Muscle layer of duodenum (tissue), 2 donors: Measurements from ENCODE around the gene COL15A1.
"Not testable (repeated sequence)": the region's sequence is repeated elsewhere in the genome, so short reads cannot be mapped to it uniquely, and the experiment has no call there.

Experiments used
- H3K27ac ChIP-seq: one replicate; pipeline ENCODE4 v1.7.0; 2013; ENCODE audit warnings: mild to moderate bottlenecking, low read length
- H3K27me3 ChIP-seq: one replicate; pipeline ENCODE4 v1.7.0; 2013; ENCODE audit warnings: low read depth, mild to moderate bottlenecking, control low read depth, low read length
- H3K36me3 ChIP-seq, 2 donors: one replicate each; pipeline ENCODE4 v1.7.0; 2013; ENCODE audit warnings: low read length in 2 of 2, control low read depth in 1 of 2, mild to moderate bottlenecking in 1 of 2; ENCODE audit not compliant: insufficient read depth in 2 of 2, control insufficient read depth in 1 of 2
- H3K4me1 ChIP-seq, 2 donors: one replicate each; pipeline ENCODE4 v1.7.0; 2013; ENCODE audit warnings: low read length in 2 of 2, mild to moderate bottlenecking in 2 of 2, control low read depth in 1 of 2, moderate library complexity in 1 of 2; ENCODE audit not compliant: insufficient read depth in 2 of 2, control insufficient read depth in 1 of 2
- H3K4me3 ChIP-seq, 2 donors: one replicate each; pipeline ENCODE4 v1.7.0; 2013; ENCODE audit warnings: low read length in 2 of 2, low read depth in 1 of 2, mild to moderate bottlenecking in 1 of 2
- H3K9me3 ChIP-seq, 2 donors: one replicate each; pipeline ENCODE4 v1.7.0; 2013; ENCODE audit warnings: low read length in 2 of 2, control low read depth in 1 of 2, mild to moderate bottlenecking in 1 of 2; ENCODE audit not compliant: control insufficient read depth in 1 of 2
- donor health status: healthy.

Gene COL15A1

GRCh38 chr9:98943682-98944056, at the start of gene COL15A1:
Gene COL15A1 (plus strand): TSS chr9:98943907. CDS start chr9:98944062, 155 bp downstream.
- H3K9me3 ChIP-seq: no peaks in the 10 kb centered on the region
- H3K4me3 ChIP-seq: peak within 1 kb of the TSS; percentile 73 to 87
- no peaks in the 10 kb centered on the region for H3K36me3 ChIP-seq
- peak within 1 kb of the TSS; percentile 83 for H3K27ac ChIP-seq
- peaks cover 0 to 24% of the 10 kb centered on the region in 2 donors for H3K4me1 ChIP-seq
- peaks cover 5% of the 10 kb centered on the region for H3K27me3 ChIP-seq

- H3K27me3 ChIP-seq: no peaks in the 10 kb centered on the region
Measured at GRCh38 chr9:98894171-98894570, 49.5 kb upstream of the COL15A1 start.

GRCh38 chr9:98894761-98895160, 48.9 kb upstream of the COL15A1 start:
- Histone ChIP-seq H3K36me3 (no peaks in the 10 kb centered on the region), H3K27ac (no peak overlapping the region), H3K4me1 (no peaks in the 10 kb centered on the region), H3K4me3 (no peak overlapping the region), H3K27me3 (no peaks in the 10 kb centered on the region), H3K9me3 (peaks cover 0 to 6% of the 10 kb centered on the region in 2 donors)

More at GRCh38 chr9:98894171-98894570, 49.5 kb upstream of the COL15A1 start:
- no peak overlapping the region for H3K4me3 ChIP-seq
- no peak overlapping the region for H3K27ac ChIP-seq
- no peaks in the 10 kb centered on the region for H3K4me1 ChIP-seq
- no peaks in the 10 kb centered on the region for H3K36me3 ChIP-seq
- peaks cover 0 to 6% of the 10 kb centered on the region in 2 donors for H3K9me3 ChIP-seq

- H3K4me1 ChIP-seq: no peaks in the 10 kb centered on the region
- H3K4me3 ChIP-seq: no peak overlapping the region
- H3K9me3 ChIP-seq: peaks cover 0 to 6% of the 10 kb centered on the region in 2 donors
- no peaks in the 10 kb centered on the region for H3K36me3 ChIP-seq
- no peaks in the 10 kb centered on the region for H3K27me3 ChIP-seq
- H3K27ac ChIP-seq: no peak overlapping the region
Measured at GRCh38 chr9:98896632-98897031, 47.1 kb upstream of the COL15A1 start.

GRCh38 chr9:98897745-98898144, 46.0 kb upstream of the COL15A1 start:
- no peak overlapping the region for H3K4me3 ChIP-seq
- no peaks in the 10 kb centered on the region for H3K27me3 ChIP-seq
- no peaks in the 10 kb centered on the region for H3K36me3 ChIP-seq
- H3K9me3 ChIP-seq: peaks cover 0 to 6% of the 10 kb centered on the region in 2 donors
- H3K27ac ChIP-seq: no peak overlapping the region
- no peaks in the 10 kb centered on the region for H3K4me1 ChIP-seq

- no peak overlapping the region for H3K4me3 ChIP-seq
- H3K9me3 ChIP-seq: peaks cover 0 to 6% of the 10 kb centered on the region in 2 donors
- no peaks in the 10 kb centered on the region for H3K27me3 ChIP-seq
- no peak overlapping the region for H3K27ac ChIP-seq
- H3K36me3 ChIP-seq: no peaks in the 10 kb centered on the region
- no peaks in the 10 kb centered on the region for H3K4me1 ChIP-seq
Measured at GRCh38 chr9:98899408-98900056, 44.2 kb upstream of the COL15A1 start.

- H3K36me3 ChIP-seq: no peaks in the 10 kb centered on the region
- H3K9me3 ChIP-seq: peaks cover 0 to 6% of the 10 kb centered on the region in 2 donors
- no peak overlapping the region for H3K27ac ChIP-seq
- no peaks in the 10 kb centered on the region for H3K4me1 ChIP-seq
- no peak overlapping the region for H3K4me3 ChIP-seq
- H3K27me3 ChIP-seq: no peaks in the 10 kb centered on the region
Measured at GRCh38 chr9:98900244-98900643, 43.5 kb upstream of the COL15A1 start.

- Histone ChIP-seq H3K36me3 (no peaks in the 10 kb centered on the region), H3K27me3 (no peaks in the 10 kb centered on the region), H3K27ac (no peak overlapping the region), H3K4me1 (no peaks in the 10 kb centered on the region), H3K4me3 (no peak overlapping the region), H3K9me3 (peaks cover 0 to 6% of the 10 kb centered on the region in 2 donors)
Measured at GRCh38 chr9:98900725-98901124, 43.0 kb upstream of the COL15A1 start.

GRCh38 chr9:98901843-98902242, 41.9 kb upstream of the COL15A1 start:
- H3K4me1 ChIP-seq, H3K36me3 ChIP-seq, H3K4me3 ChIP-seq, H3K9me3 ChIP-seq, H3K27me3 ChIP-seq, H3K27ac ChIP-seq: not testable (repeated sequence)

- Histone ChIP-seq H3K27ac (no peak overlapping the region), H3K4me3 (no peak overlapping the region), H3K4me1 (peaks cover 0 to 4% of the 10 kb centered on the region in 2 donors), H3K27me3 (no peaks in the 10 kb centered on the region), H3K36me3 (no peaks in the 10 kb centered on the region), H3K9me3 (no peaks in the 10 kb centered on the region)
Measured at GRCh38 chr9:98902516-98902915, 41.2 kb upstream of the COL15A1 start.

- Histone ChIP-seq H3K9me3 (no peaks in the 10 kb centered on the region), H3K36me3 (no peaks in the 10 kb centered on the region), H3K4me1 (peaks cover 0 to 6% of the 10 kb centered on the region in 2 donors), H3K27ac (no peak overlapping the region), H3K4me3 (no peak overlapping the region), H3K27me3 (no peaks in the 10 kb centered on the region)
Measured at GRCh38 chr9:98902925-98903324, 40.8 kb upstream of the COL15A1 start.

- H3K9me3 ChIP-seq: no peaks in the 10 kb centered on the region
- no peaks in the 10 kb centered on the region for H3K27me3 ChIP-seq
- H3K36me3 ChIP-seq: no peaks in the 10 kb centered on the region
- peaks cover 0 to 13% of the 10 kb centered on the region in 2 donors for H3K4me1 ChIP-seq
- no peak overlapping the region for H3K27ac ChIP-seq
- no peak overlapping the region for H3K4me3 ChIP-seq
Measured at GRCh38 chr9:98903961-98904411, 39.7 kb upstream of the COL15A1 start.
